Breast epithelium (tissue), 4 donors: Measurements from ENCODE around the gene RTTN. TPM values are rescaled to one million over a fixed set of nuclear protein-coding genes. Genes with fewer than 3 reads are reported as not detected.

Experiments
- DNase-seq, 2 donors: peaks; one replicate each; pipeline ENCODE4 v3.0.0-alpha.2; 2019; ENCODE audit warnings: low spot score in 2 of 2
- H3K27ac ChIP-seq, 2 donors: fragments of 200-600 bp; sonication (generic) in 1 of 2; one replicate each; pipeline ENCODE4 v1.5.1; 2016 to 2019; ENCODE audit warnings: mild to moderate bottlenecking in 1 of 2
- H3K27me3 ChIP-seq, 2 donors: fragments of 200-600 bp; sonication (generic) in 1 of 2; one replicate each; pipeline versions ENCODE4 v1.5.1 to v1.6.0; 2017 to 2019; ENCODE audit warnings: control low read depth in 1 of 2, mild to moderate bottlenecking in 1 of 2
- H3K36me3 ChIP-seq: fragments of 200-600 bp; one replicate; pipeline ENCODE4 v1.5.1; 2019
- H3K4me1 ChIP-seq, 2 donors: fragments of 200-600 bp; sonication (generic); one replicate each; pipeline ENCODE4 v1.5.1; 2016 to 2019; ENCODE audit warnings: control low read depth in 1 of 2
- H3K4me3 ChIP-seq, 3 donors: fragments of 200-600 bp; sonication (generic); 1 replicate in 2 of 3; 2 replicates in 1 of 3; pipeline ENCODE4 v1.5.1; 2016 to 2019; ENCODE audit warnings: mild to moderate bottlenecking in 3 of 3, moderate library complexity in 2 of 3
- H3K9me3 ChIP-seq, 2 donors: fragments of 200-600 bp; sonication (generic) in 1 of 2; one replicate each; pipeline ENCODE4 v1.5.1; 2016 to 2019; ENCODE audit warnings: control low read depth in 1 of 2
- POLR2A ChIP-seq: fragments of 450-650 bp; IDR thresholded peaks from one replicate; pipeline ENCODE4 v1.6.1; 2016; ENCODE audit warnings: antibody characterized with exemption, mild to moderate bottlenecking, moderate library complexity
- POLR2AphosphoS5 ChIP-seq, 3 donors: sonication (generic); formaldehyde crosslinking; IDR thresholded peaks; one replicate each; pipeline ENCODE4 v1.6.1; 2017; ENCODE audit warnings: antibody characterized with exemption in 3 of 3
- intact Hi-C: fragments of 100-400 bp; cut with DNase I; formaldehyde crosslinking; loops from one replicate; pipeline ENCODE4 v1.15.1; 2023; ENCODE audit warnings: low total_unique reads
- total RNA-seq, 3 donors: library from RNA; depleted of rRNA; stranded (reverse); fragments of >200 nt; gene quantifications; one replicate each; pipeline ENCODE4 v1.1.0, GENCODE V29; 2016
- TF ChIP-seq, protein P1 (sequence below), 3 donors: fragments of 450-650 bp; IDR thresholded peaks; one replicate each; pipeline ENCODE4 v1.5.1; 2016 to 2017; ENCODE audit warnings: antibody characterized with exemption in 3 of 3, mild to moderate bottlenecking in 3 of 3, moderate library complexity in 3 of 3

RTTN gene
- total RNA-seq, 3 donors from 2014 or later, result 14.7 to 35.0 (median 29.8) TPM

DNA sequence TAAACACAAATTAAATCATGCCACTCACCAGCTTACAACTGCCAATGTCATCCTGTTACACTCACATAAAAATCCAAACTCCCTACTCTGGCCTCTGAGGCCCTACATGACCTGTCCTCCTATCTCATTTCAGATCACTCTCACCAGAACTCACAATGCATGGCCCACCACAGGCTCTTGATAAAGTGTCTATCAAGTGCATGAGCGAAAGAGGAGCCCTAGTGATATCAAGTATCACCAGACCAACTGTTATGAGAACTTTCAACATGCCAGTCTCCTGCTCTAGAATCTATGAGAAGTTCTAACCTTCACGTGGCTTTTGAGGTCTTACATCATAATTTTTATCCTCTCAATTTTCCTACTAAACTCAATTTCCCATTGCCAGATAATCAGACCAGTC lies 181.4 kb downstream of the RTTN start:
- intact Hi-C loops, result no loop called here
- no peaks in the 10 kb centered on the region for H3K4me1 ChIP-seq
- H3K9me3 ChIP-seq, result no peaks in the 10 kb centered on the region
- H3K27ac ChIP-seq, result no peak overlapping the region
- DNase-seq, result no peak
- TF ChIP-seq POLR2A (no peak), POLR2AphosphoS5 (IDR thresholded peaks at IDR 0.05) (no peak)
- TF ChIP-seq, protein P1, sequence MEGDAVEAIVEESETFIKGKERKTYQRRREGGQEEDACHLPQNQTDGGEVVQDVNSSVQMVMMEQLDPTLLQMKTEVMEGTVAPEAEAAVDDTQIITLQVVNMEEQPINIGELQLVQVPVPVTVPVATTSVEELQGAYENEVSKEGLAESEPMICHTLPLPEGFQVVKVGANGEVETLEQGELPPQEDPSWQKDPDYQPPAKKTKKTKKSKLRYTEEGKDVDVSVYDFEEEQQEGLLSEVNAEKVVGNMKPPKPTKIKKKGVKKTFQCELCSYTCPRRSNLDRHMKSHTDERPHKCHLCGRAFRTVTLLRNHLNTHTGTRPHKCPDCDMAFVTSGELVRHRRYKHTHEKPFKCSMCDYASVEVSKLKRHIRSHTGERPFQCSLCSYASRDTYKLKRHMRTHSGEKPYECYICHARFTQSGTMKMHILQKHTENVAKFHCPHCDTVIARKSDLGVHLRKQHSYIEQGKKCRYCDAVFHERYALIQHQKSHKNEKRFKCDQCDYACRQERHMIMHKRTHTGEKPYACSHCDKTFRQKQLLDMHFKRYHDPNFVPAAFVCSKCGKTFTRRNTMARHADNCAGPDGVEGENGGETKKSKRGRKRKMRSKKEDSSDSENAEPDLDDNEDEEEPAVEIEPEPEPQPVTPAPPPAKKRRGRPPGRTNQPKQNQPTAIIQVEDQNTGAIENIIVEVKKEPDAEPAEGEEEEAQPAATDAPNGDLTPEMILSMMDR (IDR thresholded peaks at IDR 0.05), result no peak
- H3K36me3 ChIP-seq, result no peaks in the 10 kb centered on the region
- H3K4me3 ChIP-seq, result no peak overlapping the region
- H3K27me3 ChIP-seq, result no peaks in the 10 kb centered on the region

DNA sequence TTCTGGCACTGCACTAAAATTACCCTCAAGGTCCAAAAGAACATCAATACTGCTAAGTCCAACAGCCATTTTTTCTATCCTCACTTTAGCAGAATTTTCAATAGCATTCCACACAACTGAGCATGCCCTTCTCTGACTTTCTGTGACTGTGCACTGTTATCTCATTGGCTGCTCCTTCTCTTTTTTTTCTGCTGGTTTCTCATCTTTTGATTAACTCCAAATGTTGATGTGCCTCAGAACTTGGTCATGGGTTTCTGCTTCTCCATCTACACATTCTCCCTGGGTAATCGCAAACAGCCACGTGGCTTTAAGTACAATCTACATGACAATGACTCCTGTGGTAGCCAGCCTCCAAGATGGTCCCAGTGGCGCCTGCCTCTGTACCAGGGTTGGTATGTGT lies 182.9 kb downstream of the RTTN start:
- TF ChIP-seq POLR2A (no peak), POLR2AphosphoS5 (IDR thresholded peaks at IDR 0.05) (no peak)
- TF ChIP-seq, protein P1 (IDR thresholded peaks at IDR 0.05), result no peak
- H3K4me3 ChIP-seq, result no peak overlapping the region
- no peak for DNase-seq
- H3K27ac ChIP-seq, result no peak overlapping the region
- H3K36me3 ChIP-seq, result no peaks in the 10 kb centered on the region
- no peaks in the 10 kb centered on the region for H3K4me1 ChIP-seq
- intact Hi-C loops, result no loop called here
- no peaks in the 10 kb centered on the region for H3K9me3 ChIP-seq
- H3K27me3 ChIP-seq, result no peaks in the 10 kb centered on the region

DNA sequence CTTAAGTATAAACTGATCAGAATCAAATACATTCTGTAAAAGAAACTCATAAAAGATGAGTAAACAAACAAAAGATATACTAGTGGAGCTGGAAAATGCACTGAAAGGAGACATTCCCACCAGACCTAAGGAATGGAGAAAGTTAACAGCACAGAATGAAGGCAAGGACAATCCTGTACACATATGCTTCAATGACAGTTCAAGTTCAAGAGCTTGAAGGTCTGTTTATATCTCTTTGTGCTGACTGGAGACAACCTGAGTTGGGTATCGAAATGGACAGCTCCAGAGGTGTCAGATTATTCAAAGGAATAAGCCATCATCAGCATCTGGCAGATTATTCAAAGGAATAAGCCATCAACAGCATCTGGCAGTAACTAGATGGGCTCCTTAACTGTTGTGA lies 184.0 kb downstream of the RTTN start:
- DNase-seq, result no peak
- TF ChIP-seq POLR2AphosphoS5 (IDR thresholded peaks at IDR 0.05) (no peak), POLR2A (no peak)
- TF ChIP-seq, protein P1 (IDR thresholded peaks at IDR 0.05), result no peak
- Histone ChIP-seq H3K9me3 (no peaks in the 10 kb centered on the region), H3K4me3 (no peak overlapping the region), H3K36me3 (no peaks in the 10 kb centered on the region), H3K4me1 (no peaks in the 10 kb centered on the region), H3K27ac (no peak overlapping the region), H3K27me3 (no peaks in the 10 kb centered on the region)
- intact Hi-C loops, result no loop called here

DNA sequence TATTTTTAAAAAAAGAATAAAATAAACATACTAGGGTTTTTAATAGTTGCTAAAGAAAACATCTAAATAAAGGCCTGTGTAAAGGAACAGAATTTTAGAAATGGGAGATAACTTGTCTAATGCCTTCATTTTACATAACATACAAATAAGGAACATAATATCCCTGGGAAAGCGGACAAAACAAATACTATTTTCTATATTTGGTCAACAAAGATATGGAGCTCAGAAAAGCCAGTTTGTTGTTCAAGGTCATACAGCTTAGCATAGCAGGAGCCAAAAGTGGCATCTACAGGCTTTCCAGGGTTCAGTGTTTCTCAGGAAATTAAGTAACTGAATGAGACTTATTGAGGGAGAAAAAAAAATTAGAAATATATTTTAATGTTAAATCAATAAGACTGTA lies 184.4 kb downstream of the RTTN start:
- Histone ChIP-seq H3K4me1 (no peaks in the 10 kb centered on the region), H3K27ac (no peak overlapping the region), H3K36me3 (no peaks in the 10 kb centered on the region), H3K27me3 (no peaks in the 10 kb centered on the region), H3K9me3 (no peaks in the 10 kb centered on the region), H3K4me3 (no peak overlapping the region)
- intact Hi-C loops, result no loop called here
- DNase-seq, result no peak
- TF ChIP-seq POLR2AphosphoS5 (IDR thresholded peaks at IDR 0.05) (no peak), POLR2A (no peak)
- TF ChIP-seq, protein P1 (IDR thresholded peaks at IDR 0.05), result no peak

DNA sequence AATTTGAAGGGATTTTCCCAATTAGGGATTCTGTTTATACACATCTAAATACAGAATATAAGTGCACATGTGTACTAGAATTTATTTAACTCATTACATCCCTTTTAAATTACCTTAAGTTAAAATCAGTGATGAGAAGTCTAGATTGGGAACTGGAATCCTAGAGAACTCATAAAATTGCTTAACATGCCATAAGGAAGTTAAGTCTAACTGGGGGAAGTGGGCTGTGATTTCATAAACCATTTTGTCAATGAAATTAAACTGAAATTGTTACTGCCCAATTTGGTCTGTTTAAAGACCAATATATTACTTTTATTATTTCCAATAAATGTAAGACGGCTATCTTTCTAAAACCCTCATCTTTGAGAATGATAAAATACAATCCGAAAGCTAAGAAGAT lies 185.5 kb downstream of the RTTN start:
- no peaks in the 10 kb centered on the region for H3K36me3 ChIP-seq
- DNase-seq, result no peak
- TF ChIP-seq POLR2AphosphoS5 (IDR thresholded peaks at IDR 0.05) (no peak), POLR2A (no peak)
- TF ChIP-seq, protein P1 (IDR thresholded peaks at IDR 0.05), result no peak

More for the DNA sequence above, 185.5 kb downstream of the RTTN start:
- no peak overlapping the region for H3K4me3 ChIP-seq
- H3K4me1 ChIP-seq, result no peaks in the 10 kb centered on the region
- H3K27me3 ChIP-seq, result no peaks in the 10 kb centered on the region
- H3K9me3 ChIP-seq, result no peaks in the 10 kb centered on the region
- intact Hi-C loops, result no loop called here
- no peak overlapping the region for H3K27ac ChIP-seq
